Gastrocnemius medialis (tissue), 4 donors: ENCODE data around the gene TRAF4.

Source experiments
- CTCF ChIP-seq, 5 experiments: fragments of 450-650 bp in 3 of 5; fragments of 200-600 bp in 2 of 5; sonication (generic) in 2 of 5; IDR thresholded peaks in 4 of 5; conservative IDR thresholded peaks in 1 of 5; 1 replicate in 4 of 5; 2 replicates in 1 of 5; pipeline ENCODE4 v1.5.1; 2016 to 2019; ENCODE audit warnings: antibody characterized with exemption in 5 of 5, mild to moderate bottlenecking in 3 of 5, moderate library complexity in 3 of 5
- POLR2A ChIP-seq, 2 donors: fragments of 450-650 bp; IDR thresholded peaks; one replicate each; pipeline ENCODE4 v1.6.1; 2017; ENCODE audit warnings: antibody characterized with exemption in 2 of 2, mild to moderate bottlenecking in 2 of 2, moderate library complexity in 2 of 2

GRCh38 chr17:28765038-28765437 is 21.2 kb downstream of the TRAF4 start:
- TF ChIP-seq POLR2A (IDR thresholded peaks at IDR 0.05) (no peak), CTCF (IDR thresholded peaks at IDR 0.05 in 4 of 5, conservative IDR thresholded peaks at IDR 0.05 in 1 of 5) (no peak)
